PC-3 (cell line): ENCODE measurements around the gene APBB2. TPM values are rescaled to one million over a fixed set of nuclear protein-coding genes. Genes with fewer than 3 reads are reported as not detected.

Source experiments
- ATAC-seq: fragments of 200-7000 bp; cut with Tn5 transposase; 2 replicates; pipeline ENCODE4 v1.9.1; 2020; ENCODE audit warnings: mild to moderate bottlenecking, moderate library complexity
- BruUV-seq: library from RNA; stranded (reverse); fragments of 400-500 nt; replicated peaks from 2 replicates; lab custom pipeline; 2021; lab: Mats Ljungman, UMichigan
- CTCF ChIA-PET: fragments of 300-600 bp; sonication (Branson Sonifier 250); formaldehyde crosslinking; loops from one replicate; lab custom pipeline; 2022; ENCODE audit warnings: antibody characterized with exemption; lab: Charles Lee
- POLR2A ChIA-PET: fragments of 300-600 bp; sonication (Branson Sonifier 250); formaldehyde crosslinking; loops from one replicate; lab custom pipeline; 2022; ENCODE audit warnings: antibody characterized with exemption; ENCODE audit not compliant: unreplicated experiment; lab: Charles Lee
- DNase-seq: peaks from one replicate; pipeline ENCODE4 v3.0.0-alpha.2; 2015
- H2AFZ ChIP-seq: fragments of 300-600 bp; sonication (generic); 2 replicates; pipeline ENCODE4 v1.6.0; 2016; ENCODE audit warnings: antibody characterized with exemption, low read length
- H3F3A ChIP-seq: fragments of 300-600 bp; sonication (generic); one replicate; pipeline ENCODE4 v1.6.0; 2017; ENCODE audit warnings: antibody characterized with exemption, low read length, control low read depth, mild to moderate bottlenecking; ENCODE audit not compliant: unreplicated experiment
- H3K27ac ChIP-seq: fragments of 300-600 bp; sonication (generic); 2 replicates; pipeline ENCODE4 v1.5.1; 2016; ENCODE audit warnings: mild to moderate bottlenecking, low read length
- H3K27me3 ChIP-seq: fragments of 300-600 bp; sonication (generic); 2 replicates; pipeline ENCODE4 v1.6.1; 2016; ENCODE audit warnings: low read length, mixed read lengths
- H3K36me3 ChIP-seq: fragments of 300-600 bp; sonication (generic); 2 replicates; pipeline ENCODE4 v1.6.1; 2016; ENCODE audit warnings: low read depth, mixed run types, low read length, mixed read lengths
- H3K4me1 ChIP-seq: fragments of 300-600 bp; sonication (generic); 2 replicates; pipeline ENCODE4 v1.5.1; 2016; ENCODE audit warnings: low read length; ENCODE audit not compliant: insufficient read depth
- H3K4me2 ChIP-seq: fragments of 300-600 bp; sonication (generic); 2 replicates; pipeline ENCODE4 v1.6.0; 2016; ENCODE audit warnings: low read length
- H3K4me3 ChIP-seq: fragments of 300-600 bp; sonication (generic); 2 replicates; pipeline ENCODE4 v1.5.1; 2016; ENCODE audit warnings: mild to moderate bottlenecking, low read length, mixed read lengths
- H3K79me2 ChIP-seq: fragments of 300-600 bp; sonication (generic); 2 replicates; pipeline ENCODE4 v1.6.1; 2017; ENCODE audit warnings: low read length, mixed read lengths
- H3K9ac ChIP-seq: fragments of 300-600 bp; sonication (generic); 2 replicates; pipeline ENCODE4 v1.6.0; 2016; ENCODE audit warnings: mild to moderate bottlenecking, low read length
- H3K9me2 ChIP-seq: fragments of 300-600 bp; sonication (generic); replicated peaks from 2 replicates; pipeline ENCODE4 v1.6.1; 2016; ENCODE audit warnings: mixed run types, low read length, mixed read lengths
- H3K9me3 ChIP-seq: fragments of 300-600 bp; sonication (generic); 2 replicates; pipeline ENCODE4 v1.6.1; 2016; ENCODE audit warnings: low read length, mixed read lengths
- H4K20me1 ChIP-seq: fragments of 300-600 bp; sonication (generic); 2 replicates; pipeline ENCODE4 v1.6.1; 2016; ENCODE audit warnings: low read length, mixed read lengths
- CTCF ChIP-seq: fragments of 300-600 bp; sonication (generic); conservative IDR thresholded peaks from 2 replicates; pipeline ENCODE4 v1.5.1; 2017; ENCODE audit warnings: antibody characterized with exemption, low read depth, mild to moderate bottlenecking, low read length
- EZH2 ChIP-seq: fragments of 300-600 bp; sonication (generic); IDR thresholded peaks from one replicate; pipeline ENCODE4 v1.6.1; 2017; ENCODE audit warnings: antibody characterized with exemption, mild to moderate bottlenecking, low read length; ENCODE audit not compliant: unreplicated experiment
- EZH2phosphoT487 ChIP-seq: fragments of 300-600 bp; sonication (generic); IDR thresholded peaks from 2 replicates; pipeline ENCODE4 v1.6.1; 2018; ENCODE audit warnings: mild to moderate bottlenecking, antibody characterized with exemption, low read length, borderline replicate concordance
- intact Hi-C: fragments of 100-400 bp; cut with micrococcal nuclease; formaldehyde crosslinking; loops from 2 replicates; pipeline ENCODE4 v1.9.0; 2023
- total RNA-seq: library from RNA; depleted of rRNA; stranded (reverse); fragments of >200 nt; gene quantifications from 2 replicates; pipeline ENCODE4 v1.2.3, GENCODE V29; 2014

Gene APBB2
- total RNA-seq, 1 experiment from 2014 or later: 24.7 TPM

GRCh38 chr4:41199788-41200187 lies 14.6 kb downstream of the APBB2 start:
- no peak overlapping the region for H2AFZ ChIP-seq
- no peak overlapping the region for H3K4me3 ChIP-seq
- H3K4me2 ChIP-seq: no peak overlapping the region
- H3F3A ChIP-seq: no peaks in the 10 kb centered on the region
- intact Hi-C loops: loop anchor here (2.0 kb wide), 1 partner anchor 13 kb away; no protein-coding TSS in a partner anchor
- no peak for DNase-seq
- no peaks in the 10 kb centered on the region for H3K9me2 ChIP-seq
- H4K20me1 ChIP-seq: no peaks in the 10 kb centered on the region
- POLR2A ChIA-PET: no interaction called here
- H3K4me1 ChIP-seq: peaks cover 9% of the 10 kb centered on the region
- no peak for ATAC-seq
- no TSS peak for BruUV-seq
- no peak overlapping the region for H3K27ac ChIP-seq
- H3K9me3 ChIP-seq: no peaks in the 10 kb centered on the region
- H3K36me3 ChIP-seq: no peaks in the 10 kb centered on the region
- H3K79me2 ChIP-seq: peaks cover 97% of the 10 kb centered on the region
- TF ChIP-seq EZH2phosphoT487: no peak
- no peak for TF ChIP-seq EZH2
- no peak for TF ChIP-seq CTCF
- no peak overlapping the region for H3K9ac ChIP-seq
- CTCF ChIA-PET: no interaction called here
- H3K27me3 ChIP-seq: no peaks in the 10 kb centered on the region

- no peak overlapping the region for H3K4me3 ChIP-seq
- no peaks in the 10 kb centered on the region for H3K27me3 ChIP-seq
- peaks cover 88% of the 10 kb centered on the region for H3K79me2 ChIP-seq
- DNase-seq (no peak), ATAC-seq (no peak)
- H3F3A ChIP-seq: no peaks in the 10 kb centered on the region
- H3K36me3 ChIP-seq: no peaks in the 10 kb centered on the region
- H3K9me2 ChIP-seq: no peaks in the 10 kb centered on the region
- ChIA-PET CTCF (no interaction called here), POLR2A (no interaction called here)
- BruUV-seq: no TSS peak
- no peaks in the 10 kb centered on the region for H4K20me1 ChIP-seq
- intact Hi-C loops: no loop called here
- H2AFZ ChIP-seq: no peak overlapping the region
- no peak overlapping the region for H3K4me2 ChIP-seq
- H3K4me1 ChIP-seq: peaks cover 4% of the 10 kb centered on the region; the same call in 1 of the 2 replicates
- H3K9ac ChIP-seq: no peak overlapping the region
- H3K9me3 ChIP-seq: no peaks in the 10 kb centered on the region
- H3K27ac ChIP-seq: no peak overlapping the region
- TF ChIP-seq EZH2: no peak
Measured at GRCh38 chr4:41197996-41198395, 16.3 kb downstream of the APBB2 start.

- Histone ChIP-seq H3K9me2 (no peaks in the 10 kb centered on the region), H3F3A (no peaks in the 10 kb centered on the region), H3K27me3 (no peaks in the 10 kb centered on the region), H3K36me3 (no peaks in the 10 kb centered on the region), H3K4me1 (peaks cover 4% of the 10 kb centered on the region; the same call in 1 of the 2 replicates), H3K4me2 (no peak overlapping the region), H2AFZ (no peak overlapping the region), H4K20me1 (no peaks in the 10 kb centered on the region), H3K9ac (no peak overlapping the region), H3K4me3 (no peak overlapping the region), H3K9me3 (no peaks in the 10 kb centered on the region), H3K27ac (no peak overlapping the region), H3K79me2 (peaks cover 86% of the 10 kb centered on the region)
- intact Hi-C loops: no loop called here
- ChIA-PET POLR2A (no interaction called here), CTCF (no interaction called here)
- TF ChIP-seq EZH2phosphoT487: no peak
- TF ChIP-seq EZH2: no peak
- no peak for TF ChIP-seq CTCF
- BruUV-seq: no TSS peak
- DNase-seq (no peak), ATAC-seq (no peak)
Measured at GRCh38 chr4:41197495-41197894, 16.8 kb downstream of the APBB2 start.
